WTC11 (cell line): ENCODE measurements around the gene RMDN3.

Experiments used
- CTCF ChIP-seq: fragments of 200-600 bp; IDR thresholded peaks from 2 replicates; pipeline ENCODE4 v1.8.0; 2022; ENCODE audit warnings: antibody characterized with exemption
- IRF1 ChIP-seq: sonication (generic); formaldehyde crosslinking; IDR thresholded peaks from 2 replicates; pipeline ENCODE4 v1.8.0; 2023; ENCODE audit warnings: missing genetic modification reagents
- USF2 ChIP-seq: sonication (generic); formaldehyde crosslinking; IDR thresholded peaks from 2 replicates; pipeline ENCODE4 v1.8.1; 2023; ENCODE audit warnings: mild to moderate bottlenecking, missing genetic modification reagents, moderate library complexity

GRCh38 chr15:40722354-40722753 lies 32.7 kb downstream of the RMDN3 start:
- TF ChIP-seq USF2 (CRISPR knock-in tag): no peak
- TF ChIP-seq CTCF: no peak
- TF ChIP-seq IRF1: no peak
